Mesothelial cell of epicardium (in vitro differentiated cells): ENCODE results near the gene TET1. TPM values are rescaled to one million over a fixed set of nuclear protein-coding genes. Genes with fewer than 3 reads are reported as not detected.
A peak's percentile ranks its signal among the peaks of the same experiment; 100 is the strongest.

Source experiments
- DNase-seq, 2 experiments: peaks; one replicate each; pipeline ENCODE4 v3.0.0; 2021; ENCODE audit warnings: low spot score in 2 of 2; ENCODE audit not compliant: unreplicated experiment in 2 of 2
- H3K27ac Mint-ChIP-seq: 2 replicates; pipeline ENCODE4 v1.8.0; 2021; ENCODE audit warnings: mixed read lengths
- H3K27me3 Mint-ChIP-seq: 2 replicates; pipeline ENCODE4 v1.8.0; 2021; ENCODE audit warnings: low read depth, mixed read lengths
- H3K36me3 Mint-ChIP-seq: 2 replicates; pipeline ENCODE4 v1.8.0; 2021; ENCODE audit warnings: mixed read lengths
- H3K4me1 Mint-ChIP-seq: 2 replicates; pipeline ENCODE4 v1.8.0; 2021; ENCODE audit warnings: mixed read lengths
- H3K4me3 Mint-ChIP-seq: 2 replicates; pipeline ENCODE4 v1.8.0; 2021; ENCODE audit warnings: mild to moderate bottlenecking, moderate library complexity, mixed read lengths
- H3K9me3 Mint-ChIP-seq: 2 replicates; pipeline ENCODE4 v1.8.0; 2021; ENCODE audit warnings: mixed read lengths
- total RNA-seq: library from RNA; stranded (reverse); gene quantifications from 3 replicates; pipeline ENCODE4 v1.2.1, GENCODE V29; 2021
- TF ChIP-seq, protein P1 (sequence below): fragments of 200-600 bp; sonication (generic); IDR thresholded peaks from one replicate; pipeline ENCODE4 v1.5.0; 2021; ENCODE audit warnings: antibody characterized with exemption; ENCODE audit not compliant: unreplicated experiment

The TET1 gene
- total RNA-seq, 1 donor from 2014 or later = 35.7 TPM

DNA sequence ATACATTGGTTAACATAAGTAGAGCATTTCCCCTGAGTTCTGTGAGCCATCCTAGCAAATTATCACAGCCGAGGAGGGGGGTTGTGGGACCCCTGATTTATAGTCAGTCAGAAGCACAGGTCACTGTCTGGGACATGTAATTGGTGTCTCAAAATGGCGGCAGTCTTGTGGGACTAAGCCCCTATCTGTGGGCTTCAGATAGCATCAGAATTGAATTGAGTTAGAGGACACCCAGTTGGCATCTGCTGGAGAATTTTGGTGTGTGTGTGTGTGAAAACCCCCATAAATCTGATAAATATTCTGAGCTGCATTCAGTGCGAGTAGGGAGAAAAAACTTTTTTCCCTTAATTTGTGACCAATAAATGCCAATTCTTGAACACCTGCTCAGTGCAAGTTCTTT lies 6.5 kb upstream of the TET1 start:
- no peak overlapping the region for H3K27ac Mint-ChIP-seq
- no peaks in the 10 kb centered on the region for H3K9me3 Mint-ChIP-seq
- no peaks in the 10 kb centered on the region for H3K36me3 Mint-ChIP-seq
- peaks cover 6% of the 10 kb centered on the region for H3K4me1 Mint-ChIP-seq
- TF ChIP-seq, protein P1, sequence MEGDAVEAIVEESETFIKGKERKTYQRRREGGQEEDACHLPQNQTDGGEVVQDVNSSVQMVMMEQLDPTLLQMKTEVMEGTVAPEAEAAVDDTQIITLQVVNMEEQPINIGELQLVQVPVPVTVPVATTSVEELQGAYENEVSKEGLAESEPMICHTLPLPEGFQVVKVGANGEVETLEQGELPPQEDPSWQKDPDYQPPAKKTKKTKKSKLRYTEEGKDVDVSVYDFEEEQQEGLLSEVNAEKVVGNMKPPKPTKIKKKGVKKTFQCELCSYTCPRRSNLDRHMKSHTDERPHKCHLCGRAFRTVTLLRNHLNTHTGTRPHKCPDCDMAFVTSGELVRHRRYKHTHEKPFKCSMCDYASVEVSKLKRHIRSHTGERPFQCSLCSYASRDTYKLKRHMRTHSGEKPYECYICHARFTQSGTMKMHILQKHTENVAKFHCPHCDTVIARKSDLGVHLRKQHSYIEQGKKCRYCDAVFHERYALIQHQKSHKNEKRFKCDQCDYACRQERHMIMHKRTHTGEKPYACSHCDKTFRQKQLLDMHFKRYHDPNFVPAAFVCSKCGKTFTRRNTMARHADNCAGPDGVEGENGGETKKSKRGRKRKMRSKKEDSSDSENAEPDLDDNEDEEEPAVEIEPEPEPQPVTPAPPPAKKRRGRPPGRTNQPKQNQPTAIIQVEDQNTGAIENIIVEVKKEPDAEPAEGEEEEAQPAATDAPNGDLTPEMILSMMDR = no peak
- DNase-seq = no peak
- no peak overlapping the region for H3K4me3 Mint-ChIP-seq
- no peaks in the 10 kb centered on the region for H3K27me3 Mint-ChIP-seq

DNA sequence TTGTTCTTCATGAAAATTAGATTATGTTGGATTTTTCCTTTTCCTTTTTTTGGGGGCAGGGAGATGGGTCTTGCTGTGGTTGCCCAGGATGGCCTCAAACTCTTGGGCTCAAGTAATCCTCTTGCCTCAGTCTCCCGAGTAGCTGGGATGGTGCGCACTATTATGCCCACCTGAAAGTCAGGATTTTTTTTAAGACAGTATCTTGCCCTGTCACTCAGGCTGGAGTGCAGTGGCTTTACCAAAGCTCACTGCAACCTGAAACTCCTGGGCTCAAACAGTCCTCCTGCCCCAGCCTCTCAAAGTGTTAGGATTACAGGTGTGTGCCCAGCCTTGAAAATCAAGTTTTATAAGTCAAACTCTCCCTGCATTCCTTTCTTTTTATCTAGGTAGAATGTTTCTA lies 1.7 kb upstream of the TET1 start:
- H3K4me1 Mint-ChIP-seq = peaks cover 20% of the 10 kb centered on the region
- H3K27ac Mint-ChIP-seq = no peak overlapping the region
- no peaks in the 10 kb centered on the region for H3K9me3 Mint-ChIP-seq
- TF ChIP-seq, protein P1 = no peak
- H3K36me3 Mint-ChIP-seq = no peaks in the 10 kb centered on the region
- no peak for DNase-seq
- H3K4me3 Mint-ChIP-seq = no peak overlapping the region
- H3K27me3 Mint-ChIP-seq = no peaks in the 10 kb centered on the region

DNA sequence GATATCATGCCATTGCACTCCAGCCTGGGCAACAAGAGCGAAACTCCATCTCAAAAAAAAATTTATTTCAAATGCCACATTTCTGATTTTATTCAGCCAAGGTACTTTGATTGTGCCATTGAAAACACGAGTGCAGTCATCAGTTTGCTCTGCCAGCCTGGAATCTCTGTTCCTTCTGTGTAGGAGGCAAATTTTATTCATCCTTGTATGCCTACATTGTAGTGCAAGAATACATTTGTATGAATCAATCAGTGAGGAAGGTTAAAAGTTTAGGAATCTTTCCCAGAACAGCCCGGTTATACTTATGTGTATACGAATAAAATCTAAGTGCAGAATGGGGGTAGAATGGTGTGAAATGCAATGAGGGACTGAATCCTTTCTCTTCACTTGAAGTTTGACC lies 886 bp upstream of the TET1 start:
- Mint-ChIP-seq H3K36me3 (no peaks in the 10 kb centered on the region), H3K4me3 (peak overlapping the region; percentile 78), H3K27ac (no peak overlapping the region)

DNA sequence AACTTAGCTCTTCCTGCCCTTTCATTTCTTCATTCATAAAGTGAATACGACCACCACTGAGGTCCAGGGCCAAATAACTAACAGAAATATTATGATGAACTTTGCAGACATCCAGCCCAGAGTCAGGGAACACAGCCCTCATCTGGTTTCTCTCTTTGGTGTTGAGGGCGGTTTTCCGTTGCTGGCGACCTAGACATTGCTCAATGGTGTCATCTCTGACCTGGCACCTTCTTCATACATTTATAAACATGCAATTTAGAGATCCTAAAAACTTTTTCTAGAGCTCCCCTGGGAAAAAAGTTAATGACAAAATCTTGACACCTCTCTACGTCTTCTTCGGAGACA lies 324 bp upstream of the TET1 start:
- no peaks in the 10 kb centered on the region for H3K36me3 Mint-ChIP-seq
- no peaks in the 10 kb centered on the region for H3K9me3 Mint-ChIP-seq
- peak overlapping the region; percentile 78 for H3K4me3 Mint-ChIP-seq
- TF ChIP-seq, protein P1 = no peak
- H3K27me3 Mint-ChIP-seq = no peaks in the 10 kb centered on the region
- H3K4me1 Mint-ChIP-seq = peaks cover 21% of the 10 kb centered on the region
- DNase-seq = no peak
- H3K27ac Mint-ChIP-seq = peak overlapping the region; percentile 52

More for the DNA sequence above, 886 bp upstream of the TET1 start:
- TF ChIP-seq, protein P1 = no peak
- Mint-ChIP-seq H3K9me3 (no peaks in the 10 kb centered on the region), H3K27me3 (no peaks in the 10 kb centered on the region), H3K4me1 (peaks cover 19% of the 10 kb centered on the region)
- DNase-seq = no peak

DNA sequence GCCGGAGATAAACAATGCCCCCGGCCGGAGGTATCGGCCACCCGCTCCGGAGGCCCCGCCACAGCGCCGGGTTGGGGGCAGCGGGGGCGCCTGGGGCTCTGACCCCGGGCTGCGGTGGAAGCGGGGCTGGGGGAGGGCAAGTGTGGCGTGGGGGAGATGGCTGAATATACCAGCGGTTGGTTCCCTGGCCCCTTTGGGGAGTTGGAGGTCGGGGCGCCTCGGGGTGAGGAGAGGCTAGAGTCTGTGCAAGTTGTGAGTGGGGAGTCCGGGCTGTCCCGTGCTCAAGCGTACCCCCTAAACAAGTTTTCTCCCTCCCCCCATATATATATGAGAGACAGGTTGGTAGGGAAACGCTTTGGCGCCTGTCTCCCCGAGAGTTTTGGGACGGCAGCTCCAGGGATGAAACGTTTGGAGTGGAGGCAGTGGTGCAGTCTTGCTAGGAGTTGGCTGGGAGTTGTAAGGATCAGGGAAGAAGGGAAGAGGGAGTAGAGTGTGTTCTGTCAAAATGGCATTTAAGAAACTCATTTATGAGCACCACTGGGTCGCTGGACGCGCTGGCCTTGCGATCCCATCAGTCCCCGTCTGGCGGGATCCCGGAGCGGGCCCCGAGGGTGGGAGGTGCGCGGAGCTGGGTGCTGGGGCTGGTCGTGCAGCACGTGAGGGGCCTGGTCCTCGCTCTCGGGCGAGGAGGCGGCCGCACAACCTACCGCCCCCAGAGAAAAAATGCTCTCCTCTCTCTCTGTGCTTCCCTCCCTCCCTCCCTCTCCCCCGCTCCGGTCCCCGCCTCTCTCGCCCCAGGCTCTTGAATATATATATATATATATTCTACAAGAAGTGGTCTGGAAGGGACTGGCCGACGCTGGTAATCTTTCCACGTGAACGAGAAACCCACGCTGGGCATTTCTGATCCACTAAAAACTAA lies 1.1 kb downstream of the TET1 start:
- peak overlapping the region; percentile 89 for H3K27ac Mint-ChIP-seq
- H3K4me3 Mint-ChIP-seq = peak overlapping the region; percentile 78
- DNase-seq = peak; percentile 36 to 61
- H3K27me3 Mint-ChIP-seq = no peaks in the 10 kb centered on the region
- no peaks in the 10 kb centered on the region for H3K9me3 Mint-ChIP-seq
- H3K4me1 Mint-ChIP-seq = peaks cover 29% of the 10 kb centered on the region
- H3K36me3 Mint-ChIP-seq = no peaks in the 10 kb centered on the region
- TF ChIP-seq, protein P1 = no peak
